Erythroblast (primary cell): ENCODE data around the gene KLC4.

ENCODE experiments used
- GATA1 ChIP-seq: IDR thresholded peaks from 2 replicates; pipeline ENCODE4 v1.6.1; 2011; ENCODE audit warnings: low read depth, mild to moderate bottlenecking, control low read depth, low read length, moderate library complexity
- POLR2A ChIP-seq: IDR thresholded peaks from 2 replicates; pipeline ENCODE4 v1.6.1; 2011; ENCODE audit warnings: mild to moderate bottlenecking, low read length

- TF ChIP-seq POLR2A (no peak), GATA1 (no peak)
These were observed 42.5 kb upstream of the KLC4 start for GRCh38 chr6:43016943-43017334.
